Esophagus muscularis mucosa (tissue), 4 donors: ENCODE data around the gene RBPJ. TPM values are rescaled to one million over a fixed set of nuclear protein-coding genes. Genes with fewer than 3 reads are reported as not detected.

Source experiments
- DNase-seq: peaks from one replicate; pipeline ENCODE4 v3.0.0-alpha.2; 2017; ENCODE audit errors: extremely low spot score
- H3K27ac ChIP-seq, 4 donors: fragments of 200-600 bp; sonication (generic); replicated peaks in 1 of 4; 1 replicate in 3 of 4; 2 replicates in 1 of 4; pipeline ENCODE4 v1.5.1; 2016 to 2019; ENCODE audit warnings: mild to moderate bottlenecking in 1 of 4
- H3K27me3 ChIP-seq, 4 donors: fragments of 200-600 bp; sonication (generic); one replicate each; pipeline versions ENCODE4 v1.5.1 to v1.6.0; 2016 to 2019
- H3K36me3 ChIP-seq, 4 donors: fragments of 200-600 bp; sonication (generic); one replicate each; pipeline ENCODE4 v1.5.1; 2016 to 2019
- H3K4me1 ChIP-seq, 4 donors: fragments of 200-600 bp; sonication (generic); one replicate each; pipeline ENCODE4 v1.5.1; 2016 to 2019
- H3K4me3 ChIP-seq, 4 donors: fragments of 200-600 bp; sonication (generic); 1 replicate in 2 of 4; 2 replicates in 2 of 4; pipeline ENCODE4 v1.5.1; 2016 to 2019; ENCODE audit warnings: mild to moderate bottlenecking in 4 of 4, moderate library complexity in 1 of 4
- H3K9me3 ChIP-seq, 4 donors: fragments of 200-600 bp; sonication (generic); 1 replicate in 3 of 4; 2 replicates in 1 of 4; pipeline ENCODE4 v1.5.1; 2016 to 2019
- EP300 ChIP-seq: sonication (generic); formaldehyde crosslinking; IDR thresholded peaks from one replicate; pipeline ENCODE4 v1.6.1; 2017; ENCODE audit warnings: antibody characterized with exemption
- POLR2A ChIP-seq: fragments of 450-650 bp; IDR thresholded peaks from one replicate; pipeline ENCODE4 v1.6.1; 2017; ENCODE audit warnings: antibody characterized with exemption, moderate library complexity, mild to moderate bottlenecking, low read depth
- POLR2AphosphoS5 ChIP-seq, 2 donors: sonication (generic); formaldehyde crosslinking; IDR thresholded peaks; one replicate each; pipeline ENCODE4 v1.6.1; 2017; ENCODE audit warnings: antibody characterized with exemption in 2 of 2
- WGBS: methylation state at CpG from one replicate; pipeline ENCODE4 v1.1.5; 2018; 5-methylcytosine and 5-hydroxymethylcytosine counted together
- intact Hi-C: fragments of 100-400 bp; cut with DNase I; formaldehyde crosslinking; loops from one replicate; pipeline ENCODE4 v1.15.1; 2023
- total RNA-seq, 4 donors: library from RNA; depleted of rRNA; stranded (reverse); fragments of >200 nt; gene quantifications; one replicate each; pipeline versions ENCODE4 v1.1.0 to v1.2.1, GENCODE V29; 2016
- TF ChIP-seq, protein P1 (sequence below), 3 experiments: fragments of 200-600 bp in 2 of 3; fragments of 450-650 bp in 1 of 3; sonication (generic) in 2 of 3; IDR thresholded peaks; one replicate each; pipeline ENCODE4 v1.5.1; 2017 to 2019; ENCODE audit warnings: antibody characterized with exemption in 3 of 3, mild to moderate bottlenecking in 2 of 3, moderate library complexity in 1 of 3

Gene RBPJ
- total RNA-seq, 4 donors from 2014 or later: 49.7 to 75.2 (median 60.8) TPM

DNA sequence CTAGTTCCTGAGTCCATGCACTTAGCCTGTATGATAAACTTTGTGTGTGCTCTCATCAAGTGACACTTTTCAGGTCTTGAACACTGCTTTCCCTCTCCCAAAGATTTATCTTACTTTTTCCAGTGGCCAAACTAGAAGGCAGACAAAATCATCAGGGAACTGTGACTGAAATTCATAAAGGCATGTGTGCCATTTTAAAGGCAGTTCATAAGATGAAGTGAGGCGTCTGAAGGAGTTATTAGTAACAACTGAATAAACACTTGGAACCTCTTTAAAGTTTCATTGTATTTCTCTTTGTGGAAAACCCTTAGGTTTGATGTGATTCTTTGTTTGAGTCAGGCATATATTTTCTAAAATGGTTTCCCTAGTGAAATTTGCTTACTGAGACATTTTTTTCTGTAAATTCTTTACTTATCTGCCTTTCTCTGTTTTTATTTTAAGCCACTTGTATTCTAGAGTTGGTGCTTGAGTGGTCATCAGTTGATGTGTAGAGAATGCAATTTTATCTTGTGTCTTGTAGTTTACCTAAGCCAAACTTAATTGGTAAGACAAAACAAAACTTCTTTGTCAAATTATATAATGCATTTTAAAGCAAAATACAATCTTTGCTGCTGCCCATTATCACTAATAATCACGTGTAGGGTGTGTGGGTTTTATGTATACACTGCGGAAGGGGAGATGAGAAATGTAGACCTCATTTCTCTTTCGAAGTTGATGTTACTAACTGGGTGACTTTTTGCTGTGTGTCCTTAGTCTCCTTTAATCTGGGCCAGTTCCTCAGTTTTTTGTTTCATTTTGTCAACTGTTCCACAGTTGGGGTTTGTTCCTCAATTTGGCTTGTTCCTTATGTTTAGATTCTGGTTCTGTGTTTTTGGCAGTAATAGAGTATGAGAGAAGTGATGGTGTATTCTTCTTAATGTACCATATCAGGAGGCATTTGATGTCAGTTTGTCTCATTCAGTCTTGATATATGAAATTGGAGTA, 56.8 kb downstream of the RBPJ start:
- intact Hi-C loops: no loop called here
- DNase-seq: no peak

DNA sequence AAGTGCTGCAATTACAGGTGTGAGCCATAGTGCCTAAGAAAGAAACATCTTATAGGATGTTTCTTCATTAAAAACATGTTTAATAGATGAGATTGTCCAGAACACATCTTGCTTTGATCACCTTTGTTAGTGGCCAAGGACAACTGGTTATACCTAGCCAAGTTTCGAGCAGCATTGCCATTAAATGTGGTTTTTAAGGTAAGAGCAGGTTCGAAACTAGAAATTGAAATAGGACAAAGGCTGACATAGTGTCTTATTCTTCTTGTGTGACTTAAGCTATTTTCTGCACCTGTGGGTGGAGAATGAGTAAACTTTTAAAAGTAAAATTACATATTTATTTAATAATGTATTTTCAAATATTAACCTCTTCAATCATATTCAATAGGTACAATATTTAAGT, 59.0 kb downstream of the RBPJ start:
- Histone ChIP-seq H3K9me3 (no peaks in the 10 kb centered on the region), H3K27me3 (no peaks in the 10 kb centered on the region), H3K27ac (no peak overlapping the region), H3K4me3 (no peak overlapping the region), H3K36me3 (no peaks in the 10 kb centered on the region), H3K4me1 (peaks cover 18 to 49% (median 47%) of the 10 kb centered on the region in 4 donors)
- no peak for DNase-seq
- TF ChIP-seq, protein P1, sequence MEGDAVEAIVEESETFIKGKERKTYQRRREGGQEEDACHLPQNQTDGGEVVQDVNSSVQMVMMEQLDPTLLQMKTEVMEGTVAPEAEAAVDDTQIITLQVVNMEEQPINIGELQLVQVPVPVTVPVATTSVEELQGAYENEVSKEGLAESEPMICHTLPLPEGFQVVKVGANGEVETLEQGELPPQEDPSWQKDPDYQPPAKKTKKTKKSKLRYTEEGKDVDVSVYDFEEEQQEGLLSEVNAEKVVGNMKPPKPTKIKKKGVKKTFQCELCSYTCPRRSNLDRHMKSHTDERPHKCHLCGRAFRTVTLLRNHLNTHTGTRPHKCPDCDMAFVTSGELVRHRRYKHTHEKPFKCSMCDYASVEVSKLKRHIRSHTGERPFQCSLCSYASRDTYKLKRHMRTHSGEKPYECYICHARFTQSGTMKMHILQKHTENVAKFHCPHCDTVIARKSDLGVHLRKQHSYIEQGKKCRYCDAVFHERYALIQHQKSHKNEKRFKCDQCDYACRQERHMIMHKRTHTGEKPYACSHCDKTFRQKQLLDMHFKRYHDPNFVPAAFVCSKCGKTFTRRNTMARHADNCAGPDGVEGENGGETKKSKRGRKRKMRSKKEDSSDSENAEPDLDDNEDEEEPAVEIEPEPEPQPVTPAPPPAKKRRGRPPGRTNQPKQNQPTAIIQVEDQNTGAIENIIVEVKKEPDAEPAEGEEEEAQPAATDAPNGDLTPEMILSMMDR (IDR thresholded peaks at IDR 0.05): no peak
- TF ChIP-seq EP300 (no peak), POLR2AphosphoS5 (IDR thresholded peaks at IDR 0.05) (no peak), POLR2A (no peak)
- intact Hi-C loops: no loop called here
- 98% methylated on average over 2 of the region's 2 CpGs for WGBS

More for the DNA sequence above, 56.8 kb downstream of the RBPJ start:
- H3K27me3 ChIP-seq: no peaks in the 10 kb centered on the region
- no peak overlapping the region for H3K4me3 ChIP-seq
- H3K36me3 ChIP-seq: no peaks in the 10 kb centered on the region
- no peaks in the 10 kb centered on the region for H3K9me3 ChIP-seq
- TF ChIP-seq EP300 (no peak), POLR2A (no peak), POLR2AphosphoS5 (IDR thresholded peaks at IDR 0.05) (no peak)
- TF ChIP-seq, protein P1 (IDR thresholded peaks at IDR 0.05): no peak
- WGBS: 73% methylated on average over 4 of the region's 4 CpGs
- H3K4me1 ChIP-seq: peaks cover 21 to 67% (median 57%) of the 10 kb centered on the region in 4 donors
- no peak overlapping the region for H3K27ac ChIP-seq

DNA sequence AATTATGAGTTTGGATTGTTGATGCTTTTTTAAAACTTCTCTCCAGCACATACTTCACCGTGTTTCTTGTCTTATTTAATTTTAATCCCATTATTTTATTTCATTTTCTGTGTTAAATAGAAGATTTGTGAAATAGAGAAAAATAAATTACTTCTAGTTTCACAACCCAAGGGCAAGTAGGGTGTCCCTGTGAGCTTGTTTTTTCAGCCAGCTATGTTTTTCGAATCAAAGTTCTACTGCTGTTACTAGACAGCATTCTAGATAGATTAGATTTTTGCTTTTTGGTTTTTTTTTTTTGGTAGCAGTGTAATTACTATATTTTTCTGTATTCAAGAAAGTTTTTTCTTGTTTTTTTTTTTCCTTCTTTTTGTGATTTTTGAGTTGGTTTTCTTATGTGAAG, 59.9 kb downstream of the RBPJ start:
- WGBS: 71% methylated on average over 2 of the region's 2 CpGs
- TF ChIP-seq EP300 (no peak), POLR2AphosphoS5 (IDR thresholded peaks at IDR 0.05) (no peak), POLR2A (no peak)
- TF ChIP-seq, protein P1 (IDR thresholded peaks at IDR 0.05): no peak
- no peaks in the 10 kb centered on the region for H3K27me3 ChIP-seq
- no peaks in the 10 kb centered on the region for H3K36me3 ChIP-seq
- no peak overlapping the region for H3K27ac ChIP-seq
- no peaks in the 10 kb centered on the region for H3K9me3 ChIP-seq
- DNase-seq: no peak
- intact Hi-C loops: no loop called here
- peaks cover 18 to 47% (median 41%) of the 10 kb centered on the region in 4 donors for H3K4me1 ChIP-seq
- no peak overlapping the region for H3K4me3 ChIP-seq

DNA sequence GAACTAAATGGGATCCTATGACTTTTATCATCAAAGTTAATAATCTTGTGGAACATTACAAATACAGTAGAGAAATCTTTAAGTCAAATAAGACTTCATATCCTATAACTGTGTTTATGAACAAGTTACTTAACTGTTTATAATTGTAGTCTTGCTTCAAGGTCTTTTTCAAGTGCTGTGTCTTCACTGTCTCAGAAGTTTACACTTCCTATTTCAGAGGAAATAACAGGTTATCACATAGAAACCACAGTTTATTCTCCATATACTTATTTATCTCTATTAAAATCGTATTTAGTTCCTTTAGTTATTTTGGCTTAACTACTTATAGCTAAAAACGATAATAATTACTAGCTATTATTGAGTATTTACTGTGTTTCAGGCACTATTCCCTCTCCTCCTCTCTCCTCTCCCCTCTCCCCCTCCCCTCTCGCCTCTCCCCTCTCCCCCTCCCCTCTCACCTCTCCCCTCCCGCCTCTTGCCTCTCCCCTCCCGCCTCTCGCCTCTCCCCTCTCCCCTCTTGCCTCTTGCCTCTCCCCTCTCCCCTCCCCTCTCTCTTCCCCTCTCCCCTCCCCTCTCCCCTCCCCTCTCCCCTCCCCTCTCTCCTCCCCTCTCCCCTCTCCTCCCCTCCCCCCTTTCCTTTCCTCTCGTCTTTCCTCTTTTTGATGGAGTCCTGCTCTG, 63.7 kb downstream of the RBPJ start:
- Histone ChIP-seq H3K4me3 (no peak overlapping the region), H3K27me3 (no peaks in the 10 kb centered on the region), H3K4me1 (peaks cover 0 to 18% (median 12%) of the 10 kb centered on the region in 4 donors), H3K36me3 (peaks cover 0 to 17% (median 9%) of the 10 kb centered on the region in 4 donors), H3K9me3 (no peaks in the 10 kb centered on the region), H3K27ac (no peak overlapping the region)
- intact Hi-C loops: no loop called here
- TF ChIP-seq, protein P1 (IDR thresholded peaks at IDR 0.05): no peak
- TF ChIP-seq EP300: no peak
- no peak for TF ChIP-seq POLR2A
- TF ChIP-seq POLR2AphosphoS5 (IDR thresholded peaks at IDR 0.05): no peak
- 86% methylated on average over 7 of the region's 7 CpGs for WGBS
- DNase-seq: no peak
